ENCODE measurements around the gene KLHL1. TPM values are rescaled to one million over a fixed set of nuclear protein-coding genes. Genes with fewer than 3 reads are reported as not detected.

Gene KLHL1
- total and polyA plus RNA-seq, 5 donors from 2014 or later = not detected

DNA sequence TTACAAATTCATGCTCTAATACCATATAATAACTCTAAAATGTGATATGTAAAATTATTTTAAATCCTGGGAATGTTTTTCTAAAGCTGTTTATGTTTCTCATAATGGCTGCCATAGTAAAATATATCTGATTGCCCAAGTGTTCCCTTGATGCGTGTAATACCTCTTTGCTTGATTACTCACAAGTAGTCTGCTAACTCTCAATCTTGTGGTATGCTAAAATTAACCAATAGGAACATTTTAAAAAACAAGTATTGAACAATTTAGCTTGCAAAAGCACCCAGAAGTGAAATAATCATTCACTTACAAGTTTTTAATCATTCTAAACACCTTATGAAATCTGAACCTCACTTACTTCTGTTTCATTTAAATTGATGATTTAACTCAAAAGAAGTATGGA lies 386.6 kb downstream of the KLHL1 start:
- peaks cover 3 to 16% (median 7%) of the 10 kb centered on the region in 7 donors for H3K9me3 Mint-ChIP-seq
- no peak overlapping the region for H3K4me3 ChIP-seq (ENCODE audit: low read depth, low read length)

DNA sequence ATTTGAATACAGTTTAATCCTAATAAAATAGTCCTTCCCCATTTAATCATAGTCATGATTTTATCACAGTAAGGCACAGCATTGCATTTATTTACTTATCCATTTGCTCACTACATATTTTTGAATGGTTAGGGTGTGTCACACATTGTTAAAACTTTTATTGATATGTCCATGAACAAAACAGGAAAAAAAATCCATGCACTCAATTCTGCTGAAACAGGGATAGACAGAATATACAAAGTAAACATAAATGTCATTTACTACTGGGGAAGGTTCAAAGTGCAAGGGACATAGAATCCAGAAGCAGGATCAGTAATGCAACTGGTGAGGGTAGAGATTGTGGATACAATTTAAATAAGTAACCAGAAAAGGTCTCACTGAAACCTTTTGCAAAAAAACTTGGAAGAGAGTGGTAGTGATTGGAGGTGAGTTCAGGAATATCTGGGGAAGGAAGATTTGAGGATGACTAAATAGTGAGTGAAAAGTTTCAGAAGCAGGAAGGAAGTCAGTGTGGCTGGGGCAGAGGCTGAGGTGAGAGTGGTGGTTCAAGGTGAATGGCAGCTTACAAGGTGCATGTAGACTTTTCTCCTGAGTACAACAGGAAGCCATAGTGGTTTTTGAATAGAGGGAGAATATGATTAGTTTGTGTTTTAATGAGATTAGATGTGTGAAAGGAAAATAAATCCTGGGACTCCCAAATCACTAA lies 387.8 kb downstream of the KLHL1 start:
- no peaks in the 10 kb centered on the region for H3K4me1 Mint-ChIP-seq
- H3K4me3 Mint-ChIP-seq = no peak overlapping the region
- peaks cover 3 to 20% (median 9%) of the 10 kb centered on the region in 7 donors for H3K9me3 Mint-ChIP-seq
- H3K36me3 Mint-ChIP-seq = no peaks in the 10 kb centered on the region
- Histone ChIP-seq H3K4me3 (ENCODE audit: low read depth, low read length) (no peak overlapping the region), H3K27ac (ENCODE audit: insufficient read depth, low read length, poor library complexity, severe bottlenecking) (no peak overlapping the region), H3K36me3 (ENCODE audit: control insufficient read depth, insufficient read depth, low read length) (no peaks in the 10 kb centered on the region), H3K27me3 (ENCODE audit: control insufficient read depth, insufficient read depth, low read length) (no peaks in the 10 kb centered on the region), H3K9me3 (ENCODE audit: control insufficient read depth in 2 of 2, low read length in 2 of 2) (no peaks in the 10 kb centered on the region), H3K4me1 (ENCODE audit: control insufficient read depth, insufficient read depth, low read length, poor library complexity, severe bottlenecking) (no peaks in the 10 kb centered on the region)
- ATAC-seq (ENCODE audit: low read depth in 2 of 2) = no peak
- DNase-seq = no peak
- no peaks in the 10 kb centered on the region for H3K27me3 Mint-ChIP-seq
- H3K27ac Mint-ChIP-seq = no peak overlapping the region

More for the DNA sequence above, 386.6 kb downstream of the KLHL1 start:
- H3K27ac ChIP-seq (ENCODE audit: insufficient read depth, low read length, poor library complexity, severe bottlenecking) = no peak overlapping the region
- Mint-ChIP-seq H3K27me3 (no peaks in the 10 kb centered on the region), H3K4me1 (no peaks in the 10 kb centered on the region), H3K4me3 (no peak overlapping the region), H3K27ac (no peak overlapping the region), H3K36me3 (no peaks in the 10 kb centered on the region)
- H3K36me3 ChIP-seq (ENCODE audit: control insufficient read depth, insufficient read depth, low read length) = no peaks in the 10 kb centered on the region
- ATAC-seq (ENCODE audit: low read depth in 2 of 2) (no peak), DNase-seq (no peak)
- no peaks in the 10 kb centered on the region for H3K4me1 ChIP-seq (ENCODE audit: control insufficient read depth, insufficient read depth, low read length, poor library complexity, severe bottlenecking)
- H3K9me3 ChIP-seq (ENCODE audit: control insufficient read depth in 2 of 2, low read length in 2 of 2) = peaks cover 0 to 3% of the 10 kb centered on the region in 2 experiments
- H3K27me3 ChIP-seq (ENCODE audit: control insufficient read depth, insufficient read depth, low read length) = no peaks in the 10 kb centered on the region

DNA sequence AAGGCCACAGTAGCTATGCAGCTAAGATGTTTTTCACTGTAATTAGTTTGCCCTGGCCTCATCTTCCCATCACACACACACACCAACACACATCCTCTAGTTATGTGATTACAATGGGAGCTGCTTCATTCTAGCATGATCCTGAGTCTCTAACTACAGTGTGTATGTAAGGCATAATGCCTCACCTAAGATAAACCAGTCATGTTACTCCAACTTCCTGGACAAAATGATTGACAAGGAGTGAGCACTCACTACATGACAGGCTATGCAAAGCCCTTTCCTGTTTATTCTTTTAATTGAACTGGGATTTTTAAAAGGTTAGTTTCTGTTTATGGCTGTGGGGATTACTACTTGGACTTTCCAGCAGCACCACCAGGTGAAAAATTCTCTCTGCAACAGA lies 401.4 kb downstream of the KLHL1 start:
- Mint-ChIP-seq H3K4me1 (no peaks in the 10 kb centered on the region), H3K27me3 (no peaks in the 10 kb centered on the region), H3K27ac (no peak overlapping the region), H3K4me3 (no peak overlapping the region), H3K9me3 (peaks cover 0 to 17% (median 0%) of the 10 kb centered on the region in 7 donors), H3K36me3 (no peaks in the 10 kb centered on the region)
- H3K9me3 ChIP-seq (ENCODE audit: control insufficient read depth in 2 of 2, low read length in 2 of 2) = peaks cover 0 to 5% of the 10 kb centered on the region in 2 experiments
- H3K27ac ChIP-seq (ENCODE audit: insufficient read depth, low read length, poor library complexity, severe bottlenecking) = no peak overlapping the region
- DNase-seq (no peak), ATAC-seq (ENCODE audit: low read depth in 2 of 2) (no peak)
- H3K4me3 ChIP-seq (ENCODE audit: low read depth, low read length) = no peak overlapping the region
- no peaks in the 10 kb centered on the region for H3K4me1 ChIP-seq (ENCODE audit: control insufficient read depth, insufficient read depth, low read length, poor library complexity, severe bottlenecking)
- no peaks in the 10 kb centered on the region for H3K27me3 ChIP-seq (ENCODE audit: control insufficient read depth, insufficient read depth, low read length)
- H3K36me3 ChIP-seq (ENCODE audit: control insufficient read depth, insufficient read depth, low read length) = no peaks in the 10 kb centered on the region

DNA sequence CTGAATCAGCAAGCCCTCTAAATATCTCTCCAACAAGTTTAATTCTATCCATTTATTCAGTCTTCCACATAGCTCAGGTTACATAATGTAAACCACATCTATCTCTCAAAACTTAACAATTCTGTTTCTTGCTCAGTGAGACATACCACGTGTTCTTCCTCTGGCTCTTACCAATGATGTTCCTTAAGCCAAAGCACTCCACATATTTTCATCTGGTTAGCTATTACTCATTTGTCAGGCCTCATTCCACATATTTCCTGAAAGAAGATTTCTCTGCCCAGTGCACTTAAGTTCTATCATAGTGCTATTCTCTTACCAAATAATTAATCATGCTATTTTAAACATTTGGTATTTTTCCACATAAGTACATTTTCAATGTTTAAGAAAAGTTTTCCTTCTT lies 403.9 kb downstream of the KLHL1 start:
- H3K36me3 ChIP-seq (ENCODE audit: control insufficient read depth, insufficient read depth, low read length) = no peaks in the 10 kb centered on the region
- H3K4me3 ChIP-seq (ENCODE audit: low read depth, low read length) = no peak overlapping the region
- no peaks in the 10 kb centered on the region for H3K27me3 Mint-ChIP-seq
- H3K27ac ChIP-seq (ENCODE audit: insufficient read depth, low read length, poor library complexity, severe bottlenecking) = no peak overlapping the region
- no peaks in the 10 kb centered on the region for H3K36me3 Mint-ChIP-seq
- no peaks in the 10 kb centered on the region for H3K27me3 ChIP-seq (ENCODE audit: control insufficient read depth, insufficient read depth, low read length)
- ATAC-seq (ENCODE audit: low read depth in 2 of 2) (no peak), DNase-seq (no peak)
- H3K4me1 Mint-ChIP-seq = no peaks in the 10 kb centered on the region
- H3K27ac Mint-ChIP-seq = no peak overlapping the region
- H3K9me3 ChIP-seq (ENCODE audit: control insufficient read depth in 2 of 2, low read length in 2 of 2) = peaks cover 0 to 5% of the 10 kb centered on the region in 2 experiments
- no peaks in the 10 kb centered on the region for H3K4me1 ChIP-seq (ENCODE audit: control insufficient read depth, insufficient read depth, low read length, poor library complexity, severe bottlenecking)
- H3K4me3 Mint-ChIP-seq = peak overlapping the region in 1 of 4 donors; percentile 10
- H3K9me3 Mint-ChIP-seq = peaks cover 0 to 24% (median 1%) of the 10 kb centered on the region in 7 donors

DNA sequence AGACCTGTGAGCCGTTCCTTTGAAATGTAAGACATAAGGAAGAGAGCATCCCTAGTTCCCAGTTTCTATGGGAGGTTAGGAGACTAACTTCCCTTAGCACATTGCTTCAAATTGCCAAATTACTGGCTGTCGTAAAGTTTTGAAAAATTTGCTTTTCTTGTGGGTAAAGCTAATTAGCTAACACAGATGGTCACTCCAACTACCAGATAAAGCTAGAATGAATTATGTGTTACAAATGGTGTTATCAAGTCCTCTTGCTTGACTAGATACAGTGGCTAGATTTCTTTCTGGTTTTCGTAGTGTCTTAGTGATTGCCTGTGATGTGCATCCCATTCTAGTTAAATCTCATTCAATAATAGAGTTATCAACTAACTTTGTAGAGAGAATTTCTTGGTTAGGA lies 417.3 kb downstream of the KLHL1 start:
- no peaks in the 10 kb centered on the region for H3K36me3 ChIP-seq (ENCODE audit: control insufficient read depth, insufficient read depth, low read length)
- no peaks in the 10 kb centered on the region for H3K36me3 Mint-ChIP-seq
- H3K9me3 Mint-ChIP-seq = peaks cover 0 to 16% (median 2%) of the 10 kb centered on the region in 7 donors
- H3K4me1 Mint-ChIP-seq = no peaks in the 10 kb centered on the region
- H3K27me3 ChIP-seq (ENCODE audit: control insufficient read depth, insufficient read depth, low read length) = no peaks in the 10 kb centered on the region
- H3K4me3 ChIP-seq (ENCODE audit: low read depth, low read length) = no peak overlapping the region
- H3K27ac ChIP-seq (ENCODE audit: insufficient read depth, low read length, poor library complexity, severe bottlenecking) = no peak overlapping the region
- no peaks in the 10 kb centered on the region for H3K4me1 ChIP-seq (ENCODE audit: control insufficient read depth, insufficient read depth, low read length, poor library complexity, severe bottlenecking)
- ATAC-seq (ENCODE audit: low read depth in 2 of 2) = no peak
- H3K27ac Mint-ChIP-seq = no peak overlapping the region
- peaks cover 2 to 3% of the 10 kb centered on the region in 2 experiments for H3K9me3 ChIP-seq (ENCODE audit: control insufficient read depth in 2 of 2, low read length in 2 of 2)
- H3K4me3 Mint-ChIP-seq = no peak overlapping the region
- H3K27me3 Mint-ChIP-seq = no peaks in the 10 kb centered on the region
- no peak for DNase-seq

DNA sequence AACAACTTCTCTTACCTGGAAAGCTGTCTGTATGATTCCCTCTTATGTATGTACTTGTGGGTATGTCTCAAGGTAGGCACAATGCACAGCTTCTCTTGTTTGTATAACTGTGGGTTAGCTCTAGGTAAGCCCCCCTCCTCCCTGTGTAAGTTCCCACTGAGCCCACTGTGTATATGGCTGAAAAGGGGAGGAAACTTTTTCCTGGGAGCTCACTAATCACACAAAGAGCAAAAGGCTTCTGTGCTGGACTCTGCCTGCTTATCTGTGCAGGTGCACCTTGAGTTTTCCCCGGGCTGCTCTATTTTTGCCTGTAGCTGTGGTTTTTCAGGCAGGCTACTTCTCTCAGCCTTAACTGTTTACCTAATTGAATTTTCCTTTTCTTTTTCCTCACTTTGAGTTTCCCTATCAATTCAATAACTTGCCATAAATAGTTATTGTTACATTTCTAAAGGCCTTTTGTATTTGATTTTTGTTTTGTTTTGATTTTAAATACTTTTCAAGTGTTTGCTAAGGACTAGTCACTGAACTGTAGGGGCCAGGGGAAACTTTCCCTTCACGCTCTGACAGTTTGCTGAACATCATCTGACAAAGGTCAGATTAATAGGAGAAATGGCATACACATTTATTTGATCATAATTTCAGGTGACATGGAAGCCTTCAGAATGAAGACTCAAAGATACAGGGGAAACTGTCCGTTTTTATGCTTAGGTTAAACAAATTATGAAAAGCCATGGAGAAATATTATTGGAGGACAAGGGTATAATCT lies 424.1 kb downstream of the KLHL1 start:
- H3K4me1 Mint-ChIP-seq = no peaks in the 10 kb centered on the region
- H3K4me3 Mint-ChIP-seq = no peak overlapping the region
- ATAC-seq (ENCODE audit: low read depth in 2 of 2) (no peak), DNase-seq (no peak)
- no peak overlapping the region for H3K27ac ChIP-seq (ENCODE audit: insufficient read depth, low read length, poor library complexity, severe bottlenecking)
- peaks cover 3 to 4% of the 10 kb centered on the region in 2 experiments for H3K9me3 ChIP-seq (ENCODE audit: control insufficient read depth in 2 of 2, low read length in 2 of 2)
- no peaks in the 10 kb centered on the region for H3K27me3 ChIP-seq (ENCODE audit: control insufficient read depth, insufficient read depth, low read length)
- no peaks in the 10 kb centered on the region for H3K27me3 Mint-ChIP-seq
- H3K9me3 Mint-ChIP-seq = peaks cover 0 to 12% (median 6%) of the 10 kb centered on the region in 7 donors
- H3K4me1 ChIP-seq (ENCODE audit: control insufficient read depth, insufficient read depth, low read length, poor library complexity, severe bottlenecking) = no peaks in the 10 kb centered on the region
- no peaks in the 10 kb centered on the region for H3K36me3 ChIP-seq (ENCODE audit: control insufficient read depth, insufficient read depth, low read length)
- no peak overlapping the region for H3K4me3 ChIP-seq (ENCODE audit: low read depth, low read length)
- no peaks in the 10 kb centered on the region for H3K36me3 Mint-ChIP-seq
- H3K27ac Mint-ChIP-seq = no peak overlapping the region

DNA sequence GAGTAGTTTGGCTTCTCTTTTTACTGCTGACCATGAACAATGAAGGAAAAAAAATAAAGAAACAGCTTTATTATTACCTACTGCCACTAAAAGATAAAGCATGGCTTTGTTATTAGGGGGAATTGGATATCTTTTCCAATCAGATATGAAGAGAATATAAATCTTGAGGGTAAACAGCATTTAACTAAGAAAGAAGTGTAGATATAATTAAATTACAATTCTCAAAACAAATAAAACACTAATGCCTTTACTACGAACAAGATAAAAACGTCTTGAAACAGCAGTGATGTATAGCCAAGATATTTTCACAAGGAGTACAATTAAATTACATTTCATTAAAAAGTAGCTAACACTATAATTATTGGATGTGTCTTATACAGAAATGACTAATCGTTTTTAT lies 426.5 kb downstream of the KLHL1 start:
- Mint-ChIP-seq H3K9me3 (peaks cover 0 to 16% (median 10%) of the 10 kb centered on the region in 7 donors), H3K27ac (no peak overlapping the region), H3K27me3 (no peaks in the 10 kb centered on the region), H3K4me3 (no peak overlapping the region), H3K4me1 (no peaks in the 10 kb centered on the region), H3K36me3 (no peaks in the 10 kb centered on the region)
- H3K4me1 ChIP-seq (ENCODE audit: control insufficient read depth, insufficient read depth, low read length, poor library complexity, severe bottlenecking) = no peaks in the 10 kb centered on the region
- no peak overlapping the region for H3K27ac ChIP-seq (ENCODE audit: insufficient read depth, low read length, poor library complexity, severe bottlenecking)
- H3K9me3 ChIP-seq (ENCODE audit: control insufficient read depth in 2 of 2, low read length in 2 of 2) = peaks cover under 1 to 3% of the 10 kb centered on the region in 2 experiments
- no peak overlapping the region for H3K4me3 ChIP-seq (ENCODE audit: low read depth, low read length)
- H3K36me3 ChIP-seq (ENCODE audit: control insufficient read depth, insufficient read depth, low read length) = no peaks in the 10 kb centered on the region
- ATAC-seq (ENCODE audit: low read depth in 2 of 2) = no peak
- H3K27me3 ChIP-seq (ENCODE audit: control insufficient read depth, insufficient read depth, low read length) = no peaks in the 10 kb centered on the region
- DNase-seq = no peak

Measured in CD4-positive, CD25-positive, alpha-beta regulatory T cell (primary cell).